ENCODE data around the gene FAM13A.
"Not testable (repeated sequence)": the region's sequence is repeated elsewhere in the genome, so short reads cannot be mapped to it uniquely, and the experiment has no call there.

The FAM13A gene

GRCh38 chr4:88960576-88960975, 96.4 kb downstream of the FAM13A start:
- no peak for DNase-seq (ENCODE audit: low spot score)

DNA sequence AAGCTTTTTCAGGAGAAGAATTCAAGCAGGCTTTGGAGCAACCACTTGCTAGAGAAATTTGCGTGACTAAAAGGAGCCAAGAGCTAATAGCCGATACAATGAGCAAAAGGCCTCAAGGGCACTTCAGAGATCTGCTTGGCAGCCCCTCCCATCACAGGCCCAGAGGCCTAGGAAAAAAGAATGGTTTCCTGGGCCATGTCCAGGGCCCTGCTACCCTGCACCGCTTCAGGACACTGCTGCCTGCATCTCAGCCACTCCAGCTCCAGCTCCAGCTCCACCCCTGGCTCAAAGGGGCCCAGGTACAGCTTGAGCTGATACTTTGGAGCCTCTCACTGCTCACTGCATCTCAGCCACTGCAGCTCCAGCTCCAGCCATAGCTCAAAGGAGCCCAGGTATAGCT, 98.9 kb downstream of the FAM13A start:
- DNase-seq (ENCODE audit: low spot score): no peak

DNA sequence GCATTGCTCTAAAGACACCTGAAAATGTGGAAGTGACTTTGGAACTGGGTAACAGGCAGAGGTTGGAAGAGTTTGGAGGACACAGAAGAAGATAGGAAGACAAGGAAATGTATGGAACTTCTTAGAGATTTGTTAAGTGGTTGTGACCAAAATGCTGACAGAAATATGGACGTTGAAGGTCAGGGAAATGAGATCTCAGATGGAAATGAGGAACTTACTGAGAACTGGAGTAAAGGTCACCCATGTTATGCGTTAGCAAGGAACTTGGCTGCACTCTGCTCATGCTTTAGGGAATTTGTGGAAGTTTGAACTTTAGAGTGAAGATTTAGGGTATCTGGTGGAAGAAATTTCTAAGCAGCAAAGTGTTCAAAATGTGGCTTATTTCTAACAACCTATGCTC, 99.4 kb downstream of the FAM13A start:
- DNase-seq (ENCODE audit: low spot score): no peak

DNA sequence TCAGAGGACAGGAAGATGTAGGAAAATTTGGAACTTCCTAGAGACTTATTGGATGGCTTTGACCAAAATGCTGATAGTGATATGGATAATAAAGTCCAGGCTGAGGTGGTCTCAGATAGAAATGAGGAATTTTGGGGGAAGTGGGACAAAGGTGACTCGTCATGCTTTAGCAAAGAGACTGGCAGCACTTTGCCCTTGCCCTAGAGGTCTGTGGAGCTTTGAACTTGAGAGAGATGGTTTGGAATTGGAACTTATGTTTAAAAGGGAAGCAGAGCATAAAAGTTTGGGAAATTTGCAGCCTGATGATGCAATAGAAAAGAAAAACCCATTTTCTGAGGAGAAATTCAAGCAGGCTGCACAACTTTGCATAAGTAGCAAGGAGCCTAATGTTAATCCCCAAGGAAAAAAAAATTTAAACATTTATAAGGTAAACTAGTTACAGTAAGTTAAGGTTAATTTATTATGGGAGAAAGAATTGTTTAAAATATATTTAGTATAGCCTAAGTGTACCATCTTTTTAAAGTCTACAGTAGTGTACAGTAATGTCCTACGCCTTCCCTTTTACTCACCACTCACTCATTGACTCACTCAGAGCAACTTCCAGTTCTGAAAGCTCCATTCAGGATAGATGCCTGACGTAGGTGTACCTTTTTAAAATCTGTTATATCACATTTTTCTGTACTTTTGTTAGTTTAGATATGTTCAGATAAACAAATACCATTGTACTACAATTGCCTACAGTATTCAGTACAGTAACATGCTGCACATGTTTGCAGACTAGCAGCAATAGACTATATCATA, 101.2 kb downstream of the FAM13A start:
- DNase-seq (ENCODE audit: low spot score): no peak

DNA sequence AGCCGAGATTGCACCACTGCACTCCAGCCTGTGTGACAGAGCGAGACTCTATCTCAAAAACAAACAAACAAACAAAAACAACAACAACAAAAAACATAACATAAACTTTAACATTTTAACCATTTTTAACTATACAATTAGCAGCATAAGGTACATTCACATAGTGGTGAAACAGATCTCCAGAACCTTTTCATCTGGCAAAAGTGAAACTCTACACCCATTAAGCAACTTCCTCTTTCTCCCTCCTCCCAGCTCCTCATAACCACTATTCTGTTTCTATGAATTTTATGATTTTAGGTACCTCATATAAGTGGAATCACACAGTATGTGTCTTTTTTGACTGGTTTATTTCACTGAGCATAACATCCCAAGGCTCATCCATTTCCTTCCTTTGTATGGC, 103.6 kb downstream of the FAM13A start:
- no peak for DNase-seq (ENCODE audit: low spot score)

- DNase-seq (ENCODE audit: low spot score): no peak
Observed at GRCh38 chr4:88952081-88952480, 104.9 kb downstream of the FAM13A start.

DNA sequence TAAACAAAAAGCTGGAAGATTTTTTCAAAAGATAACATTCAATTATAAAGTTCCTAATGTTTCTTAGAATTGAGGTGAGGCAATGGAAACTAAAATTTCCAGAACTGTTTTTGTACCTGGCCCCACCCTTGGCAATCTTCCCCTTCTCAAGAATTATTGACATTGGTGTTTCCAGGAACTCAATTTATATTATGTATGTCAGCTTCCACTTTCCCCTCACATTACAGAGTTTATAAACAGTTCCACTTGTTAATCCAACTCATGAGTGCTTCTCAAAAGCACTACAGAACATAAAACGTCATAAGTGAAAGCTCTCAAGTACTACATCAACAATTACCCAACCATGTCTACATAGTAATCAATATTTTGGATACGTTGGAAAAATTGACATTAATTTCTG, 107.4 kb downstream of the FAM13A start:
- peak; percentile 41 for DNase-seq (ENCODE audit: low spot score)

DNA sequence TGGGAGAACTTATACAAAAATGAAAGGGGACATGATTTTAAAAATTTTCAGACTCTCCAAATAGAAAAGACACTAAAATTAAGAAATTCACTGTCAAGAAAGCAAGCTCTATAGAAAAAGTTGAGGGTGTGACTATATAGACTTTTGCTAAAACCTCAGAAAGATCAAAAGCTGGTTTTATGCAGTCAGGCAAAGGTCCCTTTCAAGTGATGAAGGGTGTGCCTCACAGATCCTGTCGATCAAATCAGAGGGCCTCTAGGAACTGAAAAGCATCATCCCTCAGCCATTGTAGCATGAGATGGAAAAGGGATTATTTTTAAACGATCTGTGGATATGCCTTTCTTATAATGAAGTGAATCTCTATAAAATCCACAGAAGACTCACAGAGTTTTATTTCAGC, 116.5 kb downstream of the FAM13A start:
- no peak for DNase-seq (ENCODE audit: low spot score)

DNA sequence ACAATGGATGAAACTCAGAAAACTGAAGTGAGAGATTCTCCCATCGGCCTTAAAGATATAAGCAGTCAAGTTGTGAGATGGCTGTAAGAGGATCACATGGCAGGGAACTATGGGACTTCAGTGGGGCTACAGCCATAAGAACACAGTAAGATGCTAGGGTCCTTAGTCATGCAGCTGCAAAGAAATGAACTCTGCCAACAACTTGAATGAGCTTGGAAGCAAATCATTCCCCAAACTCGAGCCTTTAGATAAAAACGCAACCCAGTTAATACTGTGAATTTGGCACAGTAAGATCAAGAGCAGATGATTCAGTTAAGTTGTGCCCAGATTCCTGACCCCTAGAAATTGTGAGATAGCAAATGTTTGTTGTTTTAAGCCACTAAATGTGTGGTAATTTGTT, 117.3 kb downstream of the FAM13A start:
- no peak for DNase-seq (ENCODE audit: low spot score)

GRCh38 chr4:88938138-88938537, 118.8 kb downstream of the FAM13A start:
- no peak for DNase-seq (ENCODE audit: low spot score)

DNA sequence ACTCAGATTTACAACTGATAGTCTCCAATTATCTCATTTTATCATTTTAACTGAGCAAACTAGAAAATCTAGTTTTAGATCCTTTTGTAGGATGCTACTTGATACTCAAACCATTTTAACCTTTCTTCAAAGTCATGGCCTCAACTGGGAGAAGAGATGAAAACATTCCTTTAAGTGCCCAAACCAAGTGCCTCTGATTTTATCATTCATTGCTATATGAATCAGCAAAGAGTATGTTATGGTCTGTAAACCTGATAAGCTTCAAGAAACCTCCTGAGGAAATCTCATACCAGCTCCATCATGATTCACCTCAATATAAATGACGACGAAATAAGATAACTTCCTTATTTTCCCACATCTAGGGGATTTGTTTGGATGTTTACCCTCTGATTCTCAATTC, 119.9 kb downstream of the FAM13A start:
- no peak for DNase-seq (ENCODE audit: low spot score)

GRCh38 chr4:88933414-88934160, 123.4 kb downstream of the FAM13A start:
- no peak for DNase-seq (ENCODE audit: low spot score)

DNA sequence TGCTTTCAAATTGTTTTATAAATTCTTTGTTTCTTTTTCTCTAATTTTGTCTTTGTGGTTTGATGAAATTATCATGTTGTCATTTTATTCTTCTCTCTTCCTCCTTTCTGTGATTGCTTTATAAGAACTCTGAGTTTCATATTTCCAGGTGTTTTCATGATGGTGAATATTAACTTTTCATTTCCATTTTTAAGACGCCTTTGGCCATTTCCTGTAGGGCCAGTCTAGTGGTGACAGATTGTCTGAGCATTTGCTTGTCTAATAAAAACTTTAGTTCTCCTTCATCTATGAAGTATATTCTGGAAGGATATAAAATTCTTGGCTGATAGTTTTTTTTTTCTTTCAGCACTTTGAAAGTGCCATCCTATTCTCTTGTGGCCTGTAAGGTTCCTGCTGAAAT, 128.1 kb downstream of the FAM13A start:
- DNase-seq (ENCODE audit: low spot score): no peak

GRCh38 chr4:88927420-88927819, 129.6 kb downstream of the FAM13A start:
- DNase-seq (ENCODE audit: low spot score): no peak

DNA sequence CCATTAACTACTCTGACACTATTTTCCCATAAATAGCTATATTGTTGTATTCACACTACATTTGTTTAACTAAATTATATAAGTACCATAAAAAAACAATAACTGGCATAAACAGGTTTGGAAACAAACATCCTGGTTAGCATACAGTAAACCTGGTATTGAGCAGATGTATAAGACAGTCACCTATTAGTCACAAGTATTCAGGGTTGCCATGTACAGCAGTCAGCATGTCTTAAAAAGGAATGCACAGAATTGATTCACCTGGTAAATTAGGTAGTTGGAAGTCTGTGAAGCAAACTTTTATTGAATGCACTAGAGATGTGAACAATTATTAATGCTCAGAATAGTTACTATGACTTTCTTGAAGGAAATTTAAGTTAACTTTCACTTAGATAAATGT, 137.9 kb downstream of the FAM13A start:
- DNase-seq (ENCODE audit: low spot score): no peak

DNA sequence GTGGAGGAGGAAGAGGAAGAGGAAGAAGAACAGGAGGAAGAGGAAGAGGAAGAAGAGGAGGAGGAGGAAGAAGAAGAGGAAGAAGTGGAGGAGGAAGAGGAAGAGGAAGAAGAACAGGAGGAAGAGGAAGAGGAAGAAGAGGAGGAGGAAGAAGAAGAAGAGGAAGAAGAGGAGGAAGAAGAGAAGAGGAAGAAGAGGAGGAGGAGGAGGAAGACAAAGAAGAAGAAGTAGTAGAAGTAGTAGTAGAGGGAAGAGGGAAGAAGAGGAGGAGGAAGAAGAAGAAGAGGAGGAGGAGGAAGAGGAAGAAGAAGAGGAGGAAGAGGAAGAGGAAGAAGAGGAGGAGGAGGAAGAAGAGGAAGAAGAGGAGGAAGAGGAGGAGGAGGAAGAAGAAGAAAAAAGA, 143.8 kb downstream of the FAM13A start:
- not testable (repeated sequence) for DNase-seq (ENCODE audit: low spot score)

DNA sequence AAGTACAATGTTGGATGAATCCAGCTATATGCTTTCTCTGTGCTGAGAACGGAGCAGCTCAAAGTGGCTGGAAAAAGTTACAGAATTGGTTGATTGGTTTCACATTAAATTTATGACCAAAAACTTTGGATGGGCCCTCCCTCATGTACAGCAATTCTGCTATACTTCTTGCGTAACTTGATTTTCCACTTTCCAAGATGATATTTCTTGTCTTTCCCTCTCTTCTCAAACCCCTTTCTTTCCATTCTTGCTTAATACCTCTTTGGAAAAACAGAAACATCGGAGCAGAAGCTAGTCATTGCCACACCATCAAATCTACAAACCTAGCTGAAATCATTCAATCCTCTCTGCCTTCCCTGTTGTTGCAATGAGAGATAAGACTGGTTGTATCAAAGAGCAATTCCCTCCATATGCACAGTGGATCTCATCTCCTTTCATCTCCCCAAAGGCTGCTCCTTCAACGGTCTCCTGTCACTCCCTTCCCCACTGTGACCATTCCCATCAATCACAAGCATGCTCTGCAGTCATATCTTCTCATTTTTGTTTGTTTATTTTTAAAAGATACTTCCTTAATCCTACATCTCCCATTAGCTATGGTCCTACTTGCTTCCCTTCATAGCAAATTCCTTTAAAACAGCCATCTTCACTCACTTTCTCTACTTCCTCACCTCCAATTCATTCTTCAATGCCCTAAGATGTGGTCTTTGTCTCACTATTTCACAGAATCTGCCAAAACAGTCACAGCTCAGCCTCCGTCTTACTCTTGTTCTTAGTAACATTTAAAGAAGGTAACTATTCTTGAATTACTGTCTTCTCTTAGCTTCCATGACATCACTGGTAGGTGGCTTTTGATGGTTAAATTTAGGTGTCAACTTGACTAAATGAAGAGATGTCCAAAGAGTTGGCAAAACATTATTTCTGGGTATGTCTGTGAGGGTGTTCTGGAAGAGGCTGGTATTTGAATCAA, 145.5 kb downstream of the FAM13A start:
- DNase-seq (ENCODE audit: low spot score): no peak

GRCh38 chr4:88910101-88910500, 146.9 kb downstream of the FAM13A start:
- DNase-seq (ENCODE audit: low spot score): no peak

DNA sequence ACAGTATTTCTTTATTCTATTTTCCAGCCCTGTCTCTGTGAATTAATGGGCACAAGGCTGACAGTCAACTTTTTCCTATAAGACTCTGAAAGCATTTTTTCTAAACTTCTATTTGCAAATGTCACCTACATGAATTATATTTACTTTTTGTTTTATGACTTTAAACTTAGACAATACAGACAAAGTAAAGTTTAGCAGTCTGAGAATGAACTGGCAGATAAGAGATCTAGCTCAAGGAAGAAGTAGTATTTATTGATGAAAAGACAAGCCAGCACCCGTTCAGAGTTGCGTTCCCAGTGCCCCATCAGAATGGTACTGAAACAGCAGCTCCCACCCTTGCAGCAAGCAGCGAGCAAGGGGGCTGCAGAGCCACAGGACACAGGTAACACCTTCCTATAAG, 148.5 kb downstream of the FAM13A start:
- no peak for DNase-seq (ENCODE audit: low spot score)

GRCh38 chr4:88908003-88908402, 149.0 kb downstream of the FAM13A start:
- no peak for DNase-seq (ENCODE audit: low spot score)

DNA sequence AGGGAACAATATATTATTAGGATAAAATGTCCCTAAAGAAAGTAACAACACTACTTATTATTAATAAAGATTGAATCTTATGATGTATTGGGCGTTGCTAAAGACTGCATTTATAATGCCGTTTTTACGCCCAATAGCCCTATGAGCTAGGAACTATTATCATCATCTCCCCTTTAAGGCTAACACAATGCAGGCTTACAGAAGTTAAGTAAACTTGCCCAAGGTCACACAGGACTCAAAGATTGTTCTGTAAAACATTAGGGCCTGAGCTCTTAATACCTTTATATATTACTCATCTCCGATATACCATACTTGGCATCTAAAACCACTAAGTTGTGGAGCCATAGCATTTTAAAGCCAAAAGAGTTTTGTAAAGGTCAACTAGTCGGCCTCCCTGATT, 149.5 kb downstream of the FAM13A start:
- no peak for DNase-seq (ENCODE audit: low spot score)

- not testable (repeated sequence) for DNase-seq (ENCODE audit: low spot score)
Observed at GRCh38 chr4:88904240-88904639, 152.7 kb downstream of the FAM13A start.
